Measurements from ENCODE around the gene ACVR1B.
A peak's percentile ranks its signal among the peaks of the same experiment; 100 is the strongest.

The ACVR1B gene

DNA sequence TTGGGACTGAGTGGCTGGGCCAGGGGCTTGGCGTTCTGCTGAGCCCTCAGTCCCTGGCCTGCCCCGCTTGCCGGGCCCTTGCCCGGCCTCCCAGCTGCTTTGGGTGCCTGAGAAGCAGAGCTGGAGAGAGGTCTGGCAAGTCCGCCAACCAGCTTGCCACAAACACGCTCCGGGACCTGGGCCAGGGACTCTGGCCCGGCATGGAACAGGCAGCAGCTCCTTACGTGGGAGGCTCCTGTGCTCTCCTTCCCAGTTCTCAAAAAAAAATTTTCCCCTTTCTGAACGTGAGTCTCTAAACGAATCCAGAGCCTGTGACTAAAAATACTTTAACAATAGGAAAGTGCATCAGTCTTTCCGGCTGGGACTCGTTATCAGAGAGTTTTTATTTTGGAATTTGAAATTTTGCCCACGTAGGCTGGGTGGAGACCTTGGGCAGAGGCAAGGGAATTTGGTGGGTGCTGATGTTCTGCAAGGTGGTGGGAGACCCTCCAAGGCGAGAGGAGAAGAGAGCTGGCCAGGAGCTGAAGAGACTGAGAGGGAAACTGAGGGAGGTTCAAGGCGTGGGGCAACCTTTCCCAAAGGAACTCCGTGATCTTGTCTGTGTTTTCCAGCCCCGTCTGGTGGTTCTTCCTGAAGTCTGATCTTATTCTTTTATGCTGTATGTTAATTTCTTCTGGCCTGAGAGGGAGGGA lies 92.9 kb downstream of the ACVR1B start:
- no peaks in the 10 kb centered on the region for H3K9me3 ChIP-seq (ENCODE audit: control insufficient read depth, low read length)
- H3K36me3 ChIP-seq (ENCODE audit: control insufficient read depth, insufficient read depth, low read length, severe bottlenecking), result no peaks in the 10 kb centered on the region
- H3K27me3 ChIP-seq (replicated peaks; ENCODE audit: control insufficient read depth, insufficient read depth, low read length), result no peaks in the 10 kb centered on the region
- H3K9ac ChIP-seq (ENCODE audit: low read length), result peak overlapping the region; percentile 58
- H3K4me3 ChIP-seq (ENCODE audit: low read length), result no peak overlapping the region
- H3K4me1 ChIP-seq (ENCODE audit: control insufficient read depth, insufficient read depth, low read length), result peaks cover 30% of the 10 kb centered on the region
- DNase-seq (ENCODE audit: low read depth), result peak; percentile 80

DNA sequence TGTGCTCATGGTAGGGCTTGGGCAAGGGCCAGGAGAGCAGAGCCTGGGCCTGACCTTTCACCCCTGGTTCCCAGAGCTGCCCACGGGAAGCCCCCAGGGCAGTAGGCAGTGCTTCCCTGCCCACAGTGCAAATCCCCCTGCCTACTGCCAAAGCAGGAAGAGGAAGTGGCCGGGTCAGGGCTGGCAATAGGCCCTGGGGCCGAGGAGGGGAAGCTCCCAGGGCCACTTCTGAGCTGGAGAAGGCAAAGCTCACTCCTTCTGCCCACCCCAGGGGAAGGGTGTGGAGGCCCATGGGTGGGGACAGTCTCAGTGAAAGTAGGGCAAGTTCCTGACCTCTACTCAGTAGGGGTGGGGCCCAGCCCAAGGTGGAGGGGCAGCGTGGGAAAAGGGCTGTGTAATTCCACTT lies 94.3 kb downstream of the ACVR1B start:
- Histone ChIP-seq H3K4me1 (ENCODE audit: control insufficient read depth, insufficient read depth, low read length) (peaks cover 37% of the 10 kb centered on the region), H3K27me3 (replicated peaks; ENCODE audit: control insufficient read depth, insufficient read depth, low read length) (no peaks in the 10 kb centered on the region), H3K36me3 (ENCODE audit: control insufficient read depth, insufficient read depth, low read length, severe bottlenecking) (no peaks in the 10 kb centered on the region), H3K9ac (ENCODE audit: low read length) (peak overlapping the region; percentile 48), H3K9me3 (ENCODE audit: control insufficient read depth, low read length) (no peaks in the 10 kb centered on the region), H3K4me3 (ENCODE audit: low read length) (no peak overlapping the region)
- DNase-seq (ENCODE audit: low read depth), result no peak

Data from adipocyte (in vitro differentiated cells).